GM20431 (cell line): Measurements from ENCODE around the gene KRTAP22-2.

Experiments
- in situ Hi-C: fragments of 300-500 bp; cut with MseI, MboI; formaldehyde crosslinking; loops from one replicate; pipeline ENCODE4 v1.15.0; 2020; ENCODE audit warnings: low sequenced_read_pairs; ENCODE audit not compliant: unreplicated experiment

Gene KRTAP22-2

DNA sequence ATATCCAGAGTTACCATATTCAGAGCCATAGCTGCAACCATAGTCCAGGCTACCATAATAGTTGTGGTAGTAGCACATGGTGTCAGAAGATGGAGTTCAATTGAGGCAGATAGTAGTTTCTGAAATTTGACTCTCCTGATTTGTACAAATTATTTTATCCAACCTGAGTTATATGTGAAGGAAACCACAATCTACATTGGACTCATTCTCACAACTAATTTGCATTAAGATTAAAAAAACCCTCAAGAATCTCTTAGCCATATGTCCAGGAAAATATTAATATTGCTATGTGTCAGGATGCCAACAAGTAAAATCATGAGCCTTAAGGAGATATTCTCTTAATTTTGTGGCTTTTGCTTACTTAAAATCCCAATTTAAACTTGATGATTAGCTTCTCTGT lies at the start of gene KRTAP22-2:
TSS of gene KRTAP22-2 (minus strand) at position 101 of the 400 bp plus-strand sequence.
- in situ Hi-C loops, result no loop called here

DNA sequence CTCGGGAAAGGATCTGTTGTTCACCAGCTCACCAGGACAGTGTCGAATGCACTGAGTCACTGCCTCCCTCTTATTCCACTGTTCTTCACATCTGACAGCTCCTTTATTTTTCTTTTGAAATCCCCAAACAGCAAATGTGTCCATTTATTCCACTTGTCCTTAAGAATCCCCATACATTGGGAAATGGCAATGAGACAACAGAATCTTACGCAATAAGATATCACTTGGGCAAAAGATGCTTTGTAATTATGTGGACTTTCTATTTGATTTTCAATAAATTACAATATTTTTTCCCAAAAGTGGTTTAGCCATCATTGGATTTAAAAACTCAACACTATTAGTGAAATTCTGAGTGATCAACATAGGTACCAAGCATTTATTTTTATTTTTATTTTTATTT lies 48.5 kb upstream of the KRTAP22-2 start:
- in situ Hi-C loops, result no loop called here

DNA sequence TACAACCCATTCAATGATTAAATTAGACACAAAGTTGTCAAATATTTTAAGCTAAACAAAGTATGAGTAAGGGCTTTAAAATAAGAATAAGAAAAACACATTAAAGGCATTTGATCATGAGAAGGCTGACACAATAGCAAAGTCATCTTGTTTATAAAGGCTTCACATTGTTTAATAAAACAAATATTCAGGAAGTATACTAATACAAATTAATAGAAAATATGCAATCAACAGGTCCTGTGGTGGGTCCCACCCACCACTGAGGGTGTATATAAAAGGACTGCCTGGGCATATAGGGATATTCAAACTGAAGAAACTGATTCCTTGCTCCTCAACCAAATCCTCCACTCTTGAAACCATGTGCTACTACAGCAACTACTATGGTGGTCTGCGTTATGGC lies 44.7 kb upstream of the KRTAP22-2 start, which contains the start of gene KRTAP20-2:
TSS of gene KRTAP20-2 (plus strand) at position 301 of the 400 bp plus-strand sequence. CDS start at position 359, 58 bp downstream.
- in situ Hi-C loops, result no loop called here

DNA sequence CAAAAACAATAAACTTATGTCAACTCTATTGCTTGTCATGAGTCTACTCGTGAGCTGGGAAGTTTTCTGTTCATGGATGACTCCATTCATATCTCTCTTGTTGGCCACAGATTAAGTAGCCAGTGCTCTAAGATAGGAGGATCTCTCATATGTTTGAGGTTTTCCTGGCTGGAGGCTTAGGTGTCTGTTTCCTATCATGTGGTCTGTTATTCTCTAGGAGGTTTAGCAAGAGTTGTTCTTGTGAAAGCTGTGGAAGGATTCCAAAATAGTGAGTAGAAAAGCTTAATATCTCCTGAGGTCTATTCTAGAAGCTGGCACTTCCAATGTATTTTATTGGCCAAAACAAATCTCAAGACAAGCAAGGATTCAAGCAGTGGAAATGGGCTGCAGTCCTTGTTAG lies 39.0 kb upstream of the KRTAP22-2 start:
- in situ Hi-C loops, result no loop called here

DNA sequence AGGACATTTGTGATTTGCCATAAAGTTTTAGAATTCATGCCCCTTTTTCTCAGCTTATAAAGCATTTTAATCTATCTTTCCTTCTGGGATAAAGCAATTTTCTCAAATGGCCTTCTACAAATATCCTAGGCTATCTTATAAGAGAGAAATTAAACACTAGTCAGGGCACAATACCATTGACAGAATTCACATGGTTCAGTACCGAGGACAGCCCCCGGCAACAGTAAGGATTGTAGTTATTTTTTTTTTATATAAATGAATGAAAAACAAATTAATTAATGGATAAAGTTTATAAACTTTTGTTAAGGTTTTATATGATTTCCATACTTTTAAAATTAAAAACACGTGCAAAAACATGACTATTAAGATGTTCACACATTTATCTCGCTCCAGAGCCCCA lies 37.9 kb upstream of the KRTAP22-2 start:
- in situ Hi-C loops, result no loop called here

DNA sequence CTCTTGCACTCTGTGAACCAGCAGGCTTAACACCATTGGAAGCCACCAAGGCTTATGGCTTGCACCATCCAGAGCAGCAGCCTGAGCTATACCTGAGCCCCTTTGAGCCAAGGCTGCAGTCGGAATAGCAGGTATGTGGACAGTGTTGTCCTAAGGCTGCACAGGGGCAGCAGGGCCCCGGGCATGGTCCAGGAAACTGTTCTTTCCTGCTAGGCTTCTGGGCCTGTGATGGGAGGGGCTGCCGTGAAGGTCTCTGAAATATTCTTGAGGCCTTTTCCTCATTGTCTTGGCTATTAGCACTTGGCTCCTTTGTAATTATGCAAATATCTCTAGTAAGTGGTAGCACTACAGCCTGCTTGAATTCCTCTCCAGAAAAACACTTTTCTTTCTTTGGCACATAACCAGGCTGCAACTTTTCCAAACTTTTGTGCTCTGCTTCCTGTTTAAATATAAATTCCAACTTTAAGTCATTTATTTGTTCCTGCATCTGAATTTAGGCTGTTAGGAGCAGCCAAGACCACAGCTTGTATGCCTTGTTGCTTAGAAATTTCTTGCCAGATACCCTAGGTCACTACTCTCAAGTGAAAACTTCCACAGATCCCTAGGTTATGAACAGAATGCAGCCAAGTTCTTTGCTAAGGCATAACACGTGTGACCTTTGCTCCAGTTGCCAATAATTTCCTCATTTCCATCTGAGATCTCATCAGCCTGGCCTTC lies 35.4 kb upstream of the KRTAP22-2 start:
- in situ Hi-C loops, result no loop called here

DNA sequence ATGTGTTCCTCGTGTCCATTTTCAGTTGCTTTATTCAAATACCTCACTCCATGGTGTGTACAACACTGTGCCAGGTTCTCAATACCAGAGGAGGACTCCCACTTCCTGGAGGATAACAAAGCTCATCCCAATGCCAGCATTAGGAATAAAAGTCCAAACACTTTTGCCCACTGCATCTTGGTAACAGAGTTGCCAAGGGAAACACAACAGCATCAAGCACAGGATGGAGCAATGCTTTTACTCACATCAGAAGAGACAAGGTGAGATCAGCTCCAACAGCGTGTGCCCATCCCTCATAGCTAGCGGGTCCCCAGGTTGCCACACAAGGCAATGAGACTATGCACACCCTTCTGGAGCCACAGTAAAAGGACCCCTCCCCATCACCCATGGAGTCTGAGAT lies 33.2 kb upstream of the KRTAP22-2 start:
- in situ Hi-C loops, result no loop called here

DNA sequence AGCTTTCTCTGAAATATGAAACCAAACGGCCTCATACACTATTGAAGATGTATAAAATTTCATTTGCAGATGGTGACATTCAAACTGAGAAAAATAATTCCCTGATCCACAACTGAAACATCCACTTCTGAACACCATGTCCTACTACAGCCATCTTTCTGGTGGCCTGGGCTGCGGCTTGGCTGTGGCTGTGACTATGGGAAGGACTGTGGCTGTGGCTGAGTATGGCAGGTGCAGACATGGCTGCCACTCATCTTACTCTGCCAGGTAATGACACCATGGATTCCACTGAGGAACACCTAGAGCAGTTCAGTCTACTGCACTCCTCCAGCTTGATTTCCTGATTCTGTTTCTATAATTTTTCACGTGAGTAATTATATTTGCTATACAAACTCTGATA lies 30.3 kb upstream of the KRTAP22-2 start, which contains the start of gene KRTAP20-4:
TSS of gene KRTAP20-4 (plus strand) at position 106 of the 400 bp plus-strand sequence.
- in situ Hi-C loops, result no loop called here

DNA sequence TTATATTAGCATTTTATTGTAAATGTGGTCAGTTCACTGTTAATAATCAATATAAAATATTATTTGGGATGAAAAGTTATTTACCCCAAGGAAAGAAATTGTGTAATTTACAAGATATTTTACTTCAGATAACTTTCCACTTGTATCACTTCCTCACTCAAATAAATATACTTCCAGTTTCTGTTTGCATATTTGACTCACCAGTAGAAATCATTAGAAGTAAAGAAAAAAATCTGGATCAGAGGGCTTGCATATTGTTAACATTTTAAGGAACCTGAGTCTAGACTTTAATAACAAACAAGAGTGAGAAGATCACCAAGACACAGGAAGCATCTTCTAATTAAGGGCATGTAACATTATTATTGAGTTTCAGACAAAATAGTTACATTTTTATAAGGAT lies 29.9 kb upstream of the KRTAP22-2 start:
- in situ Hi-C loops, result no loop called here

DNA sequence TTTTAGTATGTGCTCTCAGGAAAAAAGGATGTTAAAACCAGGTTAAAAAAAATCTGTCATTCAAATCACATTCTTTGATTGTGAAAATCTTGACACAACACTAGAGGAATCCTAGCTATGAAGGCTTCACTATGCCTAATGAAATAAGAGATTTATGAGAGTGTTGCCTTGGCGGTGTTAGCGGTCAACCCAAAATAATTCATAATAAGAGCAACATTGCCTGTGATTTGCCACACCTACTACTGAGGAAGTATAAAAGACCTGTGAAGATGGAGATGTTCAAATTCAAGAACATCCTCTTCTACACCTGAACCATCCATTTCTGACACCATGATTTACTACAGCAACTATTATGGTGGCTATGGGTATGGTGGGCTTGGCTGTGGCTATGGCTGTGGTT lies 25.9 kb upstream of the KRTAP22-2 start, which contains the start of gene KRTAP20-1:
TSS of gene KRTAP20-1 (plus strand) at position 301 of the 400 bp plus-strand sequence. CDS start at position 331, 30 bp downstream.
- in situ Hi-C loops, result no loop called here

GRCh38 chr21:30615199-30615598 lies 25.0 kb upstream of the KRTAP22-2 start:
- in situ Hi-C loops, result no loop called here

GRCh38 chr21:30613836-30614235 lies 23.6 kb upstream of the KRTAP22-2 start, which contains the start of gene KRTAP6-1:
Gene KRTAP6-1, minus strand, starts transcription at chr21:30613930. Its CDS starts 26 bp downstream, at chr21:30613904.
- in situ Hi-C loops, result no loop called here

DNA sequence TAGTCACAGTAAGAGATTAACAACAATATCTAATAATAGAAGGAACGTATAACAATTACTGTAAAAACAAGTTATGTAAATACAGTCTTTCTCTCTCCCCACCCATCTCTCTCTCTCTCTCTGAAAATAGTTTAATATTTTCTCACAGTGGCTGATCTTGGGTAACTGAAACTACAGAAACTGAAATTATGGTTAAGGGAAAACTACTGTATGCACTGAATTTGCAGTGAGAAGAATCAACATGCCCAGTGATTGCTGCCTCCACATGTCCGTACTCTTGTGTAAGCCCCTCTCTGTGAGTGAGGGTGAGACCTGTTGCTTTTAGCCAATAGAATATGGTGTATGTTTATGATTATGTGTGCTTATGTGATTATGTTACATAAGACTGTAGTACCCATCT lies 21.9 kb upstream of the KRTAP22-2 start:
- in situ Hi-C loops, result no loop called here

DNA sequence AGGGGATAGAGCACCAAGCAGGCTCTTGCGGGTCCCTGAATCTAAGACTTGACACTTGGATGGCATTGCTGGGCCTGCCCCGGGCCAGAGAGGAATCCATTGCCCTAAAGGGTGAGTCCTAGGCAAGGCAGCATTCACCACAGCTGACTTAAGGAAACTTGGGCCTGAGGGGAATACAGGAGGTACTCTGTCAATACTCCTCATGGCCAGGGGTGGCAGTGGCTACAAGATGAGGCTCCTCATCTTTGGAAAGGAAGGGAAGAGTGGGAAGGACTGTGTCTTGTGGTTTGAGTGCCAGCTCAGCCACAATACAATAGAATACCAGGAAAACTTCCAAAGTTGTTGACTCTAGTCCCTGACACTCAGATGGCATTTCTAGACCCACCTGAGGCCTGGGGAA lies 15.8 kb upstream of the KRTAP22-2 start:
- in situ Hi-C loops, result no loop called here

DNA sequence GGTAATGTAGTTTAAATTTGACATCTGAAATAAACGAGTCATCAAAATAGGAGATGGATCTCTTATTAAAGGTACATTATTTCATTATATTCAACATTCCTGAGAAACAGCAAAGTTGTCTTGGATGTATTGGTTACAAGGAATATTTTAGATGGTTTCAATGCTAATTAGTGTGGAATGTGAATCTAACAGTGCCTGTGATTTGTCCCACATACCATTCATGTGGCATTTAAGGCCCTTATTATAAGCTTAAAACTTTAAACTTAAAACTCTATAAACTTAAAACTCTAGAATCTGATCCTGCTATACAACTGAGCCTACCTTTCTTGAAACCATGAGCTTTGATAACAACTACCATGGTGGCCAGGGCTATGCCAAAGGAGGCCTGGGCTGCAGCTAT lies 10.6 kb upstream of the KRTAP22-2 start, which contains the start of gene KRTAP22-1:
TSS of gene KRTAP22-1 (plus strand) at position 301 of the 400 bp plus-strand sequence.
- in situ Hi-C loops, result no loop called here

- in situ Hi-C loops, result no loop called here
Measured at GRCh38 chr21:30598802-30599201, 8.6 kb upstream of the KRTAP22-2 start, which contains the start of gene KRTAP6-2. Gene KRTAP6-2, minus strand, starts transcription at chr21:30598902. Its CDS starts 28 bp downstream, at chr21:30598874.

DNA sequence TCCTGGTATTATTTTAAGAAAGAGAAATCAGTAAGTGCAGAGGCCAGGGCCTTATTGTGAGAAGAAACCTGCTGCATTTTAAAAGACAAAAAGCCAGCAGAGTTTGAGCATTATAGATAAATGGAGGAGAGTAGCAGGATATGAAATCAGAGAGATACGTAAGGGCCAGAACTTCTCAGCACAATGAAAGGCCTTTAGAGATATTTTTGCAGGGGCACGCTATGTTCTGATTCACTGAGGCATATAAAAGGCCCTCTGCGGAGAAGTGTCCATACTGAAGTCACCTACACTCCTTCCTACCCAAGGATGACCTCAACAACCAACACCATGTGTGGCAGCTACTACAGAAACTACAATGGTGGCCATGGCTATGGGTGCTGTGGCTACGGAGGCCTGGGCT lies 1.9 kb upstream of the KRTAP22-2 start, which contains the start of gene KRTAP6-3:
TSS of gene KRTAP6-3 (plus strand) at position 301 of the 400 bp plus-strand sequence. CDS start at position 307, 6 bp downstream.
- in situ Hi-C loops, result no loop called here

DNA sequence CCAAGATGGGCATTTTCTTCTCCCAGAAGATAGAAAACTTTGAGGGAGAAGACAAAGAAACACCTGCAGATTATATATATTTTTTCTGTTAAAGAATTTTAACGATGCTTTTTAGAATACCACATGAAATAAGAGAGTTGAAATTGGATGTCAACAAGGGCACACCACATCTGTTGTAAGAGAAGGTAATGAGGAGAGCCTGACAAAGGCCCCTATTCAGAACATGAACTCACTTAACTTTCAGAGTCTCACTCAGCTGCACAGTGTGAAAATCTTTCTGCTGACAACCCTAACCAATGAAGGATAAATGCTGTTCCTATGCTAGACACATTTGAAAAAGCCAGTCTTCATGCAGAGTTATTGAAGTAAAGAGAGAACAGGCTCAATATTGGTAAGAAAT lies 7.3 kb downstream of the KRTAP22-2 start:
- in situ Hi-C loops, result no loop called here

GRCh38 chr21:30580132-30580531 lies 10.1 kb downstream of the KRTAP22-2 start:
- in situ Hi-C loops, result no loop called here

DNA sequence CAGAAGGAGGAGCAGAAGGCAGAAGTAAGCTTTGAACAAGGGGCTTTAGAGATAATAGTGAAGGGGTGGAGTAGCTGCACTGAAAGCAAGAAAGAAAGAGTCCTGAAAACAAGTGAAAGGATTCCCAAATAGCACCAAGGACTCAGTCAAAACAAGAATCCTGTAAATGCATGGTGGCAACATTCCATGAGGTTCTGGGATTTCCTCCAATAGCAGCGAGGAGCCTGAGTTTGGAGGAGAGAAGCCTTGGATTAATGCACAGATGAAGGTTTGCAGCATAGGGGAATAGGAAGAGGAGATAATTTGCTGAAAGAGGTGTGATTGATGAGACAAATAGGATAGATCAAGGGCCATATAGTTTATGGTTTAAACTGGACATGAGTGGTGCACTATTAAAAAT lies 10.9 kb downstream of the KRTAP22-2 start:
- in situ Hi-C loops, result no loop called here

GRCh38 chr21:30577766-30578165 lies 12.4 kb downstream of the KRTAP22-2 start:
- in situ Hi-C loops, result no loop called here
